ENCODE data around the gene DYNLT2B.
"Not testable (repeated sequence)": the region's sequence is repeated elsewhere in the genome, so short reads cannot be mapped to it uniquely, and the experiment has no call there.

The DYNLT2B gene

GRCh38 chr3:196272826-196273225 is 45.2 kb downstream of the DYNLT2B start:
- no peak for DNase-seq (ENCODE audit: low read depth)

GRCh38 chr3:196270499-196270898 is 47.5 kb downstream of the DYNLT2B start:
- DNase-seq (ENCODE audit: low read depth), result no peak

- DNase-seq (ENCODE audit: low read depth), result peak; percentile 70
Measured at GRCh38 chr3:196268284-196269163, 49.5 kb downstream of the DYNLT2B start.

- no peak for DNase-seq (ENCODE audit: low read depth)
Measured at GRCh38 chr3:196263819-196264218, 54.2 kb downstream of the DYNLT2B start.

- no peak for DNase-seq (ENCODE audit: low read depth)
Measured at GRCh38 chr3:196260784-196261183, 57.3 kb downstream of the DYNLT2B start.

- DNase-seq (ENCODE audit: low read depth), result no peak
Measured at GRCh38 chr3:196255776-196256175, 62.3 kb downstream of the DYNLT2B start.

- DNase-seq (ENCODE audit: low read depth), result no peak
Measured at GRCh38 chr3:196254376-196255283, 63.4 kb downstream of the DYNLT2B start.

- DNase-seq (ENCODE audit: low read depth), result no peak
Measured at GRCh38 chr3:196251918-196252317, 66.1 kb downstream of the DYNLT2B start.

- no peak for DNase-seq (ENCODE audit: low read depth)
Measured at GRCh38 chr3:196246612-196247308, 71.3 kb downstream of the DYNLT2B start.

- DNase-seq (ENCODE audit: low read depth), result not testable (repeated sequence)
Measured at GRCh38 chr3:196244166-196244565, 73.9 kb downstream of the DYNLT2B start.

GRCh38 chr3:196241704-196242103 is 76.3 kb downstream of the DYNLT2B start:
- DNase-seq (ENCODE audit: low read depth), result no peak
